ENCODE data around the gene SPG7.

The SPG7 gene

GRCh38 chr16:89600956-89601355 lies 92.8 kb downstream of the SPG7 start:
- Histone ChIP-seq H3K9me3 (replicated peaks; ENCODE audit: insufficient read depth, low read length) (no peaks in the 10 kb centered on the region), H3K4me3 (ENCODE audit: low read length) (no peak overlapping the region), H3K36me3 (replicated peaks; ENCODE audit: insufficient read depth, low read length) (no peaks in the 10 kb centered on the region), H2AFZ (ENCODE audit: low read length) (no peak overlapping the region), H3K27me3 (replicated peaks; ENCODE audit: insufficient read depth, low read length) (no peaks in the 10 kb centered on the region), H3F3A (ENCODE audit: insufficient read depth, low read length) (no peaks in the 10 kb centered on the region), H4K20me1 (ENCODE audit: insufficient read depth, low read length) (no peaks in the 10 kb centered on the region), H3K9ac (ENCODE audit: low read length) (no peak overlapping the region), H3K9me2 (replicated peaks; ENCODE audit: insufficient read depth, low read length) (no peaks in the 10 kb centered on the region), H3K4me1 (ENCODE audit: low read length) (no peaks in the 10 kb centered on the region), H3K4me2 (ENCODE audit: low read depth, low read length) (no peak overlapping the region), H3K27ac (ENCODE audit: low read length) (no peak overlapping the region), H3K79me2 (ENCODE audit: low read length) (no peaks in the 10 kb centered on the region)
- no peak for TF ChIP-seq EZH2phosphoT487 (IDR thresholded peaks at IDR 0.05; ENCODE audit: low read length)
- no peak for TF ChIP-seq CTCF (IDR thresholded peaks at IDR 0.05; ENCODE audit: low read length)
- no peak for TF ChIP-seq EZH2 (optimal IDR thresholded peaks at IDR 0.05; ENCODE audit: low read depth, low read length)
- no peak for DNase-seq

GRCh38 chr16:89601906-89602272 lies 93.7 kb downstream of the SPG7 start:
- Histone ChIP-seq H3F3A (ENCODE audit: insufficient read depth, low read length) (no peaks in the 10 kb centered on the region), H3K27ac (ENCODE audit: low read length) (no peak overlapping the region), H3K27me3 (replicated peaks; ENCODE audit: insufficient read depth, low read length) (no peaks in the 10 kb centered on the region), H4K20me1 (ENCODE audit: insufficient read depth, low read length) (no peaks in the 10 kb centered on the region), H2AFZ (ENCODE audit: low read length) (no peak overlapping the region), H3K4me2 (ENCODE audit: low read depth, low read length) (no peak overlapping the region), H3K4me1 (ENCODE audit: low read length) (no peaks in the 10 kb centered on the region), H3K9me2 (replicated peaks; ENCODE audit: insufficient read depth, low read length) (no peaks in the 10 kb centered on the region), H3K79me2 (ENCODE audit: low read length) (no peaks in the 10 kb centered on the region), H3K36me3 (replicated peaks; ENCODE audit: insufficient read depth, low read length) (no peaks in the 10 kb centered on the region), H3K9ac (ENCODE audit: low read length) (no peak overlapping the region), H3K4me3 (ENCODE audit: low read length) (no peak overlapping the region), H3K9me3 (replicated peaks; ENCODE audit: insufficient read depth, low read length) (no peaks in the 10 kb centered on the region)
- no peak for DNase-seq
- TF ChIP-seq CTCF (IDR thresholded peaks at IDR 0.05; ENCODE audit: low read length) (no peak), EZH2 (optimal IDR thresholded peaks at IDR 0.05; ENCODE audit: low read depth, low read length) (no peak), EZH2phosphoT487 (IDR thresholded peaks at IDR 0.05; ENCODE audit: low read length) (no peak)

GRCh38 chr16:89602273-89602951 lies 94.2 kb downstream of the SPG7 start:
- TF ChIP-seq EZH2phosphoT487 (IDR thresholded peaks at IDR 0.05; ENCODE audit: low read length) (no peak), CTCF (IDR thresholded peaks at IDR 0.05; ENCODE audit: low read length) (no peak), EZH2 (optimal IDR thresholded peaks at IDR 0.05; ENCODE audit: low read depth, low read length) (no peak)
- H3K4me3 ChIP-seq (ENCODE audit: low read length): no peak overlapping the region
- H3K27me3 ChIP-seq (replicated peaks; ENCODE audit: insufficient read depth, low read length): no peaks in the 10 kb centered on the region
- no peak overlapping the region for H3K27ac ChIP-seq (ENCODE audit: low read length)
- H3K79me2 ChIP-seq (ENCODE audit: low read length): no peaks in the 10 kb centered on the region
- H3K9ac ChIP-seq (ENCODE audit: low read length): no peak overlapping the region
- no peaks in the 10 kb centered on the region for H3K36me3 ChIP-seq (replicated peaks; ENCODE audit: insufficient read depth, low read length)
- no peak overlapping the region for H3K4me2 ChIP-seq (ENCODE audit: low read depth, low read length)
- DNase-seq: no peak
- no peaks in the 10 kb centered on the region for H4K20me1 ChIP-seq (ENCODE audit: insufficient read depth, low read length)
- no peaks in the 10 kb centered on the region for H3F3A ChIP-seq (ENCODE audit: insufficient read depth, low read length)
- H3K9me2 ChIP-seq (replicated peaks; ENCODE audit: insufficient read depth, low read length): no peaks in the 10 kb centered on the region
- no peaks in the 10 kb centered on the region for H3K4me1 ChIP-seq (ENCODE audit: low read length)
- no peaks in the 10 kb centered on the region for H3K9me3 ChIP-seq (replicated peaks; ENCODE audit: insufficient read depth, low read length)
- H2AFZ ChIP-seq (ENCODE audit: low read length): no peak overlapping the region

All from MM.1S (cell line).